Right cardiac atrium (tissue), 5 donors: Measurements from ENCODE around the gene UBE2F. TPM values are rescaled to one million over a fixed set of nuclear protein-coding genes. Genes with fewer than 3 reads are reported as not detected.
"Not testable (repeated sequence)": the region's sequence is repeated elsewhere in the genome, so short reads cannot be mapped to it uniquely, and the experiment has no call there.

Experiments used
- ATAC-seq, 2 donors: fragments of 200-7000 bp; cut with Tn5 transposase; one replicate each; pipeline versions ENCODE4 v1.8.0 to v1.9.1; 2020; ENCODE audit warnings: moderate library complexity in 2 of 2, mild to moderate bottlenecking in 1 of 2
- DNase-seq, 3 donors: peaks; one replicate each; pipeline ENCODE4 v3.0.0-alpha.2; 2020
- H3K27ac ChIP-seq: one replicate; pipeline ENCODE4 v1.5.1; 2013; ENCODE audit warnings: mild to moderate bottlenecking, low read length, control low read depth, moderate library complexity
- H3K27me3 ChIP-seq: one replicate; pipeline ENCODE4 v1.6.1; 2013; ENCODE audit not compliant: control insufficient read depth, insufficient read depth
- H3K4me1 ChIP-seq: one replicate; pipeline ENCODE4 v1.6.1; 2013; ENCODE audit warnings: low read length; ENCODE audit not compliant: control insufficient read depth, insufficient read depth
- H3K4me3 ChIP-seq: one replicate; pipeline ENCODE4 v1.5.1; 2013; ENCODE audit warnings: low read length, control low read depth
- H3K9me3 ChIP-seq: one replicate; pipeline ENCODE4 v1.6.1; 2013; ENCODE audit warnings: low read length; ENCODE audit not compliant: control insufficient read depth
- WGBS: extraction: QIAGEN DNeasy Blood & Tissue Kit; methylation state at CpG from one replicate; pipeline ENCODE4 v1.1.7; 2013; 5-methylcytosine and 5-hydroxymethylcytosine counted together
- intact Hi-C, 4 donors: fragments of 100-400 bp; cut with DNase I; formaldehyde crosslinking; loops; one replicate each; pipeline versions ENCODE4 v1.11.0 to v1.14.0; 2022 to 2023
- polyA plus RNA-seq: library from polyadenylated mRNA; stranded (reverse); fragments of 200-250 nt; gene quantifications from one replicate; pipeline ENCODE4 v1.2.3, GENCODE V29; 2013
- total RNA-seq, 4 donors: library from RNA; stranded (reverse); fragmentation: NEBNext Ultra II Directional; extraction: Animal tissue kit (Norgen Biotek cat#: 25700); gene quantifications; one replicate each; pipeline ENCODE4 v1.2.1, GENCODE V29; 2021
- donor health status: healthy with polysubstance abuse.
- donor health status: DM: no; HTN: yes; CAD: no.
- donor health status: DM: no; HTN: no; CAD: no.
- donor health status: DM: no; HTN: yes; CAD: no; lungs with severe emphysema.
- donor health status: DM: yes; HTN: yes; CAD: no.

Gene UBE2F
- total and polyA plus RNA-seq, 5 donors, result 95.9 to 118 (median 106) TPM

DNA sequence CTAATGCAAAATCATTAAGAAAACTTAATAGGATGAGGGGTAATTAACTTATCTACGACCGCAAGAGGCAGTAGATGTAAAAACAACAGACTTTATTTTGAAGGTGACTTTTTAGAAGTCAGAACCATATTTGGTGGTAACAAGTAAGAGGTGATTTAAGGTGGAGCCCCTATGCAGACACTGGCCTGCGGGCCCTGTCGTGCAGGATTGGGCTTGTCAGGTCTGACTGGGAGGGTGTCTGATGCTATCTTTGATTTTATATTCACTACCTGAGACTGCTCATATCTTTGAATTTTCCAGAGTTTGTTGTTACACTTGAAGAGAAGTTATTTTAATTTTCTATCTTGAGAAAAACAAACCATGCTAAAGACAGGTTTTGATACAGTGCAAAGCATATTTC, 64.9 kb downstream of the UBE2F start:
- intact Hi-C loops, result no loop called here
- no peaks in the 10 kb centered on the region for H3K4me1 ChIP-seq
- DNase-seq (no peak), ATAC-seq (no peak)
- 97% methylated on average over 4 of the region's 4 CpGs for WGBS
- H3K27ac ChIP-seq, result no peak overlapping the region
- no peaks in the 10 kb centered on the region for H3K9me3 ChIP-seq
- no peak overlapping the region for H3K4me3 ChIP-seq
- H3K27me3 ChIP-seq, result no peaks in the 10 kb centered on the region

DNA sequence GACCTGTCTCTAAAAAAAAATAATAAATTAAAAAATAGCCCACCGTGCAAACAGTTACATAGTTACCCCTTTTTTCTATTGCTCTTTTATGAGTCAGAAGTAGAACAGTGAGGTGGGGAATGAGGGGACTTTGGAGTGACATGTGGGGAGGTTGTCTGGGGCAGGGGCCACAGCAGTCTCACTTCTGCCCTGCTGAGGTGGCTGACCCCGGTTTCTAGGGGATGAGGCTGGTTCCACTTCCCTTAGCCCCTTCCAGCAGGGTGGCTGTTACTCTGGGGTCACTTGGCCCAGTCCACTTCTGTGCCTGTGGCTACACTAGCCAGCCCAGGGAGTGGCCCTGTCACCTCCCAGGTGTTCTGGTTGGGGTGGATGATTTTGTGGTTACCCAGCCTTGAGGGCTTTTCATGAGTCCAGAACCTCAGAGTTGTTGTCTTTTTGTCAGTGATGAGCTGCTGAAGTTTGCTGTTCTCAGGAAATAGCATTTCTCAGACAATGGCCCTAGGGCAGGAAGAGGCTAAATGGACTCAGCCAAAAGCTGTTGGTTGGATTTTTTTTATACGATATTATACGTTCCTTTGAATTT, 66.0 kb downstream of the UBE2F start:
- Histone ChIP-seq H3K27ac (no peak overlapping the region), H3K9me3 (no peaks in the 10 kb centered on the region), H3K4me1 (no peaks in the 10 kb centered on the region), H3K27me3 (no peaks in the 10 kb centered on the region), H3K4me3 (no peak overlapping the region)
- WGBS, result 46% methylated on average over 4 of the region's 4 CpGs
- ATAC-seq (no peak), DNase-seq (no peak)
- intact Hi-C loops, result no loop called here

DNA sequence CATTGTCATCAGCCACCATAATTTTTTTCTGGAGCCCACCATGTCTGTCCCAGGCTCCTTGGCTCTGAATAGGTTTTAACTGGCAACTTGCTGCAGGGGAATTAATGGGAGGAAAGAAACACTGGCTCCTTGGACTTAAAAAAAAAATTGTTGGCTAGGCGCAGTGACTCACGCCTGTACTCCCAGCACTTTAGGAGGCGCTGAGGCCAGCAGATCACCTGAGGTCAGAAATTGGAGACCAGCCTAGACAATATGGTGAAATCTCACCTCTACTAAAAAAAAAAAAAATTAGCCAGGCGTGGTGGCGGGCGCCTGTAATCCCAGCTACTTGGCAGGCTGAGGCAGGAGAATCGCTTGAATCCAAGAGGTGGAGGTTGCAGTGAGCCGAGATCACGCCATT, 67.2 kb downstream of the UBE2F start:
- not testable (repeated sequence) for H3K27me3 ChIP-seq, ATAC-seq
- 98% methylated on average over 9 of the region's 9 CpGs for WGBS

DNA sequence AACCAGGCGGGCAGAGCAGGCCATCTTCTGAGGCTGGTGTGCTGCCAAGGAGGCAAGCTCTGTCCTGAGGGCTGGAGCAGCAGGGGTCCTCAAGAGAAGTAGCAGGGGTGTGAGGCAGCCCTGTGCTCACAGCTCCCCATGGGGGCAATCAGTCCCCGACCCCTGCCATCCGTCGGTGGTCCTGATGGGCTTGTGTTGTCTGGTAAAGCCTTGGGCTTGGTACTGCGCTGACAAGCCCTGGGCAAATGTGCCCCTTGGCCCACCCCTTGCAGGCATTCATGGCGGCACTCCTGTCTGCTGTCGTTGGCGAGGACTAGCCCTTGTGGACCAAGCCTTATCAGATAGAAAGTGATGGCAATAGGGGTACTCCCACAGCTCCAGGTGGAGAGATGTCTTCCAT, 71.4 kb downstream of the UBE2F start:
- H3K27me3 ChIP-seq, result no peaks in the 10 kb centered on the region
- WGBS, result 96% methylated on average over 8 of the region's 8 CpGs
- H3K9me3 ChIP-seq, result no peaks in the 10 kb centered on the region
- H3K4me3 ChIP-seq, result no peak overlapping the region
- intact Hi-C loops, result no loop called here
- no peak overlapping the region for H3K27ac ChIP-seq
- H3K4me1 ChIP-seq, result no peaks in the 10 kb centered on the region
- no peak for DNase-seq
- no peak for ATAC-seq

More for the DNA sequence above, 67.2 kb downstream of the UBE2F start:
- intact Hi-C loops, DNase-seq, H3K4me3 ChIP-seq, H3K4me1 ChIP-seq, H3K27ac ChIP-seq, H3K9me3 ChIP-seq: not testable (repeated sequence)

DNA sequence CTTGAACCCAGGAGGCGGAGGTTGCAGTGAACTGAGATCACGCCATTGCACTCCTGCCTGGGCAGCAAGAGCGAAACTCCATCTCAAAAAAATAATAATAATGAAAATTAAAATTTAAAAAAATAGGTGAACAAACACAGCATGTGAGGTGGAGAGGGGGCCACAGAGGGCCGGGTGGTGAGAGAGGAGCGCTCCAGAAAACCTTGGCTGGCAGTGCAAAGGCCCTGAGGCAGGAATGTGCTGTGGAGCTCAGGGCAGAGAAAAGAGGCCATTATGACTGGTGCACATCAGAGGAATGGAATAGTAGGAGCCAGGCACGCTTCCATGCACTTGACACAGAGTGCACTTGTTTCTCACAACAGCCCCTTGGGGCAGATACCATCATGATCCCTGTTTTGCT, 72.3 kb downstream of the UBE2F start:
- intact Hi-C loops, result no loop called here
- DNase-seq, result no peak
- no peaks in the 10 kb centered on the region for H3K4me1 ChIP-seq
- H3K9me3 ChIP-seq, result no peaks in the 10 kb centered on the region
- no peaks in the 10 kb centered on the region for H3K27me3 ChIP-seq
- 90% methylated on average over 6 of the region's 6 CpGs for WGBS
- H3K4me3 ChIP-seq, result no peak overlapping the region
- H3K27ac ChIP-seq, result no peak overlapping the region
- no peak for ATAC-seq

DNA sequence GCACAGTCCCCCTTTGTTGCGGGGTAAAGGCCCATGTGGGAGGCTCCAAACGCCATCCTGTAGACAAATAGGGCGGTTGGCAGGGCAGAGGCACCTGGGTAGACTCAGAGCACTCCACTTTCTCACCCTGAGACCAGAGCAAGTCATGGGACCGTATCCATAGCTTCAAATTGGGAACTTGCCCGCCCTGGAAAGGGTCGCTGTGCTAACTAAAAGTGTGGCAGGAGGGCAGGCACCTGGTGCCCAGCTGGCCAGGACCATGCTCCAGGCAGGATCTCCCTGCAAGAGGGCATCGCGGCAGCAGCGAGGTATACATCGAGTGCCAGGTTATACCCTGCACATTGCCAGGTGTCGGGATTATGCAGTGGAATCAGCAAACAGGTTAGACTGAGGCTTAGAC, 73.2 kb downstream of the UBE2F start:
- Histone ChIP-seq H3K27ac (no peak overlapping the region), H3K4me1 (no peaks in the 10 kb centered on the region), H3K4me3 (no peak overlapping the region), H3K27me3 (no peaks in the 10 kb centered on the region), H3K9me3 (no peaks in the 10 kb centered on the region)
- DNase-seq (no peak), ATAC-seq (no peak)
- 96% methylated on average over 11 of the region's 11 CpGs for WGBS
- intact Hi-C loops, result no loop called here

DNA sequence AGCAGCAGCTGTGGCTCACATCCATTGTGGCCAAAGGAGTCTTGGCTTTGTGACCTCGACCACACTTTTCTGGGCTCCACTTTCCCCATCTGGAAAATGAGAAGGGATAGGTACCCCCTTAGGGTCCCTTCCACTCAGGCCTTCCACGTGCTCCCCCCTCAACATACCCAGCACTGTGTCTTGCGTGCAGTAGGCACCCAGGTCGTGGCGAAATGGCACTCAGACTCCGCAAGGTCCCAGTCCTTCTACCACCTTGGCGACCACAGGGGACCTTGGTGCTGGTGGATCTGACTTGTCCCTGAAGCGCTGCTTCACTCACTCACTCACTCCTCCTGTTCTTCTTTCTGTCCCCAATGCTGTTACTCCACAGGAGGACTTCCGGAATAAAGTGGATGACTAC, 74.1 kb downstream of the UBE2F start:
- Histone ChIP-seq H3K27ac (no peak overlapping the region), H3K9me3 (no peaks in the 10 kb centered on the region), H3K4me1 (no peaks in the 10 kb centered on the region), H3K4me3 (no peak overlapping the region), H3K27me3 (no peaks in the 10 kb centered on the region)
- 89% methylated on average over 9 of the region's 9 CpGs for WGBS
- intact Hi-C loops, result no loop called here
- ATAC-seq, result no peak
- no peak for DNase-seq

DNA sequence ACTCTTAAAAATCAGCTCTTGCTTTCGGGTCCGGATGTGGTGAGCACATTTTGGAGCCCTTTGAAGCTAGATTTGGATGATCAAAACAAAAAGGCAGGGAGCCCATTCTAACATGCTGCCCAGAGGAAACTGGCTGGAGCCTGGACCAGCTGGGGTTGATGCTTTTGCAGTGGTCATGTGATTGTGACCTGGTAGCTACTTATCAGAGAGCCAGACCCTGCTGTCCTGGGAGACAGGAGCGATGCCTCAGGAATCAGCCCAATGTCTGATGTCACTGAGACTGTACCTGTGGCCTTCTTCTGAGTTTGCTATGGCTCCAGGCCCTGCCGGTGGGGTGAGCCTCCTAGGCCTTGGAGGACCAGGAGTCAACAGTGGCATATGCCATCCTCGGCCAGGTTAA, 75.3 kb downstream of the UBE2F start:
- no peak for DNase-seq
- intact Hi-C loops, result no loop called here

DNA sequence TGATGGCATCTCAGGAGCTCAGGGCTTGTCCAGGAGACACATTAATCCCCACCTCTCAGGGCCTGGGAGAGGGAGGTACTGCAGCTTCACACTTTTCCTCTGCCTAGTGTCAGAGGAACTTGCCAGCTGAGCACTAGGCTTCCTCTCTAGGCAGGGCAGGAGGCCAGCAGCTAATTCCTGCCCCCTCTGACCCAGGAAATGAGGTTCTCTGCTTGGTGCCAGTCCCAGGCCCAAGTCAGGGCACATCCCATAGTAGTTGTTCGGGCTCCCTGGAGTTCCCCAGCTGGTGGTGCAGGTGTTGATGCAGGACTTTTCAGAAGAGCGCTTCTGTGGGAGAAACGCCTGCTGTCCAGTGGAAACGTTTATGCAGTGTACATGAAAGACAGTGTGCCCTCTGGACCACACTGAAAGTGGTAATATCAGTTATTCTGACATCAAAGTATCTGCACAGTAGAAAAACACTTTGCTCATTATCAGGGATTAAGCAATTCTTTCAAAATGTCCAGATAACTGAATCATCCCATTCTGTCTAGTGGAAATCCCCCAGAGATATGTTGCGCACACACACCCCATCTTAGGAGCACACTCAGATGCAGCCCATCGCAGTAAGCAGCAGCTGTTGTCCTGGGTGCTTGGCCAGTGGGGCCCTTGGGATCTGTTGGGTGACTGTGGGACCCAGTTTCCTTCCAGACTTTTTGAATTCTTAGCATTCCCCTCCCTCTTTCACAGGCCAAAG, 76.2 kb downstream of the UBE2F start:
- no peaks in the 10 kb centered on the region for H3K9me3 ChIP-seq
- H3K4me3 ChIP-seq, result no peak overlapping the region
- no peaks in the 10 kb centered on the region for H3K27me3 ChIP-seq
- 79% methylated on average over 6 of the region's 6 CpGs for WGBS
- intact Hi-C loops, result no loop called here
- DNase-seq, result peak in 1 of 3 donors; percentile 64
- peak; percentile 45 to 59 for ATAC-seq
- H3K27ac ChIP-seq, result no peak overlapping the region
- no peaks in the 10 kb centered on the region for H3K4me1 ChIP-seq

More for the DNA sequence above, 75.3 kb downstream of the UBE2F start:
- no peaks in the 10 kb centered on the region for H3K27me3 ChIP-seq
- H3K27ac ChIP-seq, result no peak overlapping the region
- H3K4me1 ChIP-seq, result no peaks in the 10 kb centered on the region
- H3K4me3 ChIP-seq, result no peak overlapping the region
- WGBS, result 88% methylated on average over 5 of the region's 5 CpGs
- H3K9me3 ChIP-seq, result no peaks in the 10 kb centered on the region
- ATAC-seq, result no peak

DNA sequence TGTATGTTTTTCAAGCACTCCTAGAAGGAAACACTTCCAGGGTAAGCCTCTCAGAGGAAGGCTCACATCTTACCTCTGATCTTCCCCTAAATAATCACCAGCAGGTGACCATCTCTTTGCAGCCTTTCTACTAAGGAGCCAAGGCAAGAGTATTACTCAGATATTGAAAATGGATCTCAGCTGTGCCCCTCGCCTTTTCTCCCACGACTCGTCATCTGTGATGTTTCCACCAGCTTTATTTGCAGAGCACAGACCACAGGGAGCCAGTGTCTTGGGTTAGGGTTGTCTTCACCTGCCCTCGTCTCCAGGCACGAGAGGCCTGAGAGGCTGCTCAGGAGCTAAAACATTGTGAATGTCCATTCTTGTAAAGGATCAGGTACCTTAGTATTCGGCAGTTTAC, 77.0 kb downstream of the UBE2F start:
- intact Hi-C loops, result no loop called here
- Histone ChIP-seq H3K4me3 (no peak overlapping the region), H3K4me1 (no peaks in the 10 kb centered on the region), H3K27me3 (no peaks in the 10 kb centered on the region), H3K27ac (no peak overlapping the region), H3K9me3 (no peaks in the 10 kb centered on the region)
- no peak for ATAC-seq
- DNase-seq, result no peak
- 95% methylated on average over 6 of the region's 6 CpGs for WGBS

DNA sequence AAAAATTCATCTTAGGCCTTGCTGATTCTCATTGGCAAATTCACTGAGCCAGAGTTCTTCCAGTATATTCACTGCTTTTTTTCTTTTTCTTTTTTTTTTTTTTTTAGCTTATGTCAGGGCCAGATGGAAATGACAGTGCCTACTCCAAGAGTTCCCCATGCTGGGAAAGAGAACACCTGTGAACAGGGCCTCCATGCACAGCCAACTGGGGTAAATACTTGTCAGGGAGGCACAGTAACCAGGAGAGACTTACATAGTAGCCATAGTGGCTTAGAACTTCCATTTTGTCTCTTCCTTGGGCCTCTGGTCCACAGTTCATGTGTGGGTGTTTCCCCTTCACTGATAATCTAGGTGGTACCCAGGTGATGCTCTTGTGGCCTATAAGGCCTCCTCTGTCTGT, 78.8 kb downstream of the UBE2F start:
- DNase-seq (no peak), ATAC-seq (no peak)
- Histone ChIP-seq H3K9me3 (no peaks in the 10 kb centered on the region), H3K27ac (no peak overlapping the region), H3K4me3 (no peak overlapping the region), H3K4me1 (no peaks in the 10 kb centered on the region), H3K27me3 (no peaks in the 10 kb centered on the region)
- intact Hi-C loops, result no loop called here
